CD4-positive, alpha-beta T cell treated with Interleukin-1 beta for 1 hour (primary cell): ENCODE measurements around the gene MRPS12.
"Not testable (repeated sequence)": the region's sequence is repeated elsewhere in the genome, so short reads cannot be mapped to it uniquely, and the experiment has no call there.

ENCODE experiments used
- DNase-seq, 2 donors: peaks; one replicate each; pipeline ENCODE4 v3.0.0-alpha.2; 2020 to 2022

Gene MRPS12

GRCh38 chr19:38942471-38943181 lies 11.9 kb downstream of the MRPS12 start:
- no peak for DNase-seq

GRCh38 chr19:38944981-38945506 lies 14.3 kb downstream of the MRPS12 start:
- DNase-seq, result no peak

- no peak for DNase-seq
These were observed 15.0 kb downstream of the MRPS12 start for GRCh38 chr19:38945562-38946228.

GRCh38 chr19:38946229-38947010 lies 15.7 kb downstream of the MRPS12 start:
- no peak for DNase-seq

- DNase-seq, result peak; percentile 85 to 86
These were observed 19.0 kb downstream of the MRPS12 start for GRCh38 chr19:38949580-38950367.

- no peak for DNase-seq
These were observed 20.4 kb downstream of the MRPS12 start for GRCh38 chr19:38951187-38951586.

GRCh38 chr19:38952395-38953165 lies 21.8 kb downstream of the MRPS12 start:
- DNase-seq, result peak; percentile 27 to 59

- no peak for DNase-seq
These were observed 22.9 kb downstream of the MRPS12 start for GRCh38 chr19:38953677-38954076.

- DNase-seq, result no peak
These were observed 25.5 kb downstream of the MRPS12 start for GRCh38 chr19:38956264-38956663.

- DNase-seq, result no peak
These were observed 27.6 kb downstream of the MRPS12 start for GRCh38 chr19:38958301-38958700.

- no peak for DNase-seq
These were observed 28.9 kb downstream of the MRPS12 start for GRCh38 chr19:38959618-38960017.

- no peak for DNase-seq
These were observed 34.0 kb downstream of the MRPS12 start for GRCh38 chr19:38964738-38965137.

- not testable (repeated sequence) for DNase-seq
These were observed 35.4 kb downstream of the MRPS12 start for GRCh38 chr19:38966149-38966548.

- no peak for DNase-seq
These were observed 40.2 kb downstream of the MRPS12 start for GRCh38 chr19:38970664-38971532.

GRCh38 chr19:38971672-38972071 lies 40.9 kb downstream of the MRPS12 start:
- no peak for DNase-seq

GRCh38 chr19:38974624-38975213 lies 44.0 kb downstream of the MRPS12 start:
- DNase-seq, result no peak

- DNase-seq, result no peak
These were observed 44.6 kb downstream of the MRPS12 start, which contains the start of gene FBXO17 for GRCh38 chr19:38975214-38975860. Gene FBXO17, minus strand, starts transcription at chr19:38975742. Its CDS starts 25,423 bp downstream, at chr19:38950319.

- DNase-seq, result no peak
These were observed 45.1 kb downstream of the MRPS12 start for GRCh38 chr19:38975861-38976271.

GRCh38 chr19:38977445-38978325 lies 46.9 kb downstream of the MRPS12 start:
- DNase-seq, result no peak
